Motor neuron (in vitro differentiated cells): Measurements from ENCODE around the gene BRINP2. TPM values are rescaled to one million over a fixed set of nuclear protein-coding genes. Genes with fewer than 3 reads are reported as not detected.

Experiments
- ATAC-seq, 8 experiments: fragments of 200-7000 bp; cut with Tn5 transposase; replicated peaks in 6 of 8; 2 replicates each; pipeline ENCODE4 v1.8.0; 2021; ENCODE audit warnings: mild to moderate bottlenecking in 8 of 8, moderate library complexity in 8 of 8
- H3K27ac ChIP-seq, 2 donors: fragments of 250-450 bp; sonication (Bioruptor Pico); 2 replicates each; pipeline ENCODE4 v1.9.0; 2021; ENCODE audit warnings: antibody characterized with exemption in 2 of 2, mild to moderate bottlenecking in 2 of 2, moderate library complexity in 1 of 2
- H3K4me1 ChIP-seq, 2 donors: fragments of 250-450 bp; sonication (Bioruptor Pico); replicated peaks in 1 of 2; 2 replicates each; pipeline ENCODE4 v1.6.1; 2021; ENCODE audit warnings: antibody characterized with exemption in 2 of 2, mild to moderate bottlenecking in 2 of 2, moderate library complexity in 1 of 2
- H3K4me3 ChIP-seq, 5 donors: fragments of 250-450 bp; sonication (Bioruptor Pico); 2 replicates each; pipeline ENCODE4 v1.9.0; 2021; ENCODE audit warnings: antibody characterized with exemption in 5 of 5, mild to moderate bottlenecking in 5 of 5, moderate library complexity in 4 of 5
- WGBS, 10 experiments: fragments of 450-650 bp; shearing (Covaris generic); methylation state at CpG; one replicate each; pipeline ENCODE4 v1.0.0; 2022; 5-methylcytosine and 5-hydroxymethylcytosine counted together
- in situ Hi-C, 9 experiments: fragments of 400-800 bp; cut with MboI; loops; one replicate each; pipeline ENCODE4 v1.15.0; 2021; ENCODE audit warnings: low sequenced_read_pairs in 9 of 9, low pct_unique_long_range_greater_than_20kb in 2 of 9; ENCODE audit not compliant: unreplicated experiment in 9 of 9
- total RNA-seq, 8 experiments: library from RNA; unstranded; fragments of 300-600 nt; gene quantifications; 2 replicates each; pipeline versions ENCODE4 v1.2.3 to v1.2.4, GENCODE V29; 2022

Gene BRINP2
- total RNA-seq, 8 experiments from 2014 or later: 0.09 to 6.2 (median 3.2) TPM; not detected in 1

- no peak overlapping the region for H3K27ac ChIP-seq
- H3K4me1 ChIP-seq: peaks cover 2 to 8% of the 10 kb centered on the region in 2 donors
- in situ Hi-C loops: loop anchor here in 4 of 9 experiments (10.0 to 25.0 kb wide), 4 partner anchors 263 to 612 kb away; no protein-coding TSS in a partner anchor
- no peak for ATAC-seq
- H3K4me3 ChIP-seq: no peak overlapping the region
- 25 to 93% (median 74%) methylated on average over 1 to 6 of the region's 6 CpGs; no CpG with 5 or more reads in 2 of the 10 experiments for WGBS, 10 experiments
Observed at GRCh38 chr1:177174921-177175634, 4.3 kb downstream of the BRINP2 start.

- 28 to 48% (median 38%) methylated on average over 3 to 12 of the region's 13 CpGs; no CpG with 5 or more reads in 6 of the 10 experiments for WGBS, 10 experiments
- peak in 5 of 8 experiments; percentile 58 to 65 (median 61) for ATAC-seq
- Histone ChIP-seq H3K4me3 (peak overlapping the region; percentile 14 to 31 (median 25)), H3K27ac (no peak overlapping the region), H3K4me1 (peaks cover 3 to 6% of the 10 kb centered on the region in 2 donors)
- in situ Hi-C loops: loop anchor here in 2 of 9 experiments (25.0 kb wide), 3 partner anchors 269 to 606 kb away; no protein-coding TSS in a partner anchor
Observed at GRCh38 chr1:177181280-177181630, 10.5 kb downstream of the BRINP2 start.

- peaks cover 3 to 6% of the 10 kb centered on the region in 2 donors for H3K4me1 ChIP-seq
- peak; percentile 71 to 97 (median 94) for ATAC-seq
- WGBS, 10 experiments: 0 to 3% (median 2%) methylated on average over 1 to 25 of the region's 32 CpGs; no CpG with 5 or more reads in 5 of the 10 experiments
- H3K27ac ChIP-seq: no peak overlapping the region
- in situ Hi-C loops: loop anchor here in 2 of 9 experiments (25.0 kb wide), 3 partner anchors 269 to 606 kb away; no protein-coding TSS in a partner anchor
- peak overlapping the region; percentile 14 to 31 (median 25) for H3K4me3 ChIP-seq
Observed at GRCh38 chr1:177181631-177182291, 11.0 kb downstream of the BRINP2 start.

GRCh38 chr1:177183836-177184235 is 13.1 kb downstream of the BRINP2 start:
- Histone ChIP-seq H3K4me3 (no peak overlapping the region), H3K4me1 (peaks cover 3 to 6% of the 10 kb centered on the region in 2 donors), H3K27ac (no peak overlapping the region)
- no peak for ATAC-seq
- in situ Hi-C loops: loop anchor here in 2 of 9 experiments (25.0 kb wide), 3 partner anchors 272 to 603 kb away; no protein-coding TSS in a partner anchor
- 17 to 96% (median 76%) methylated on average over 2 of the region's 2 CpGs; no CpG with 5 or more reads in 2 of the 10 experiments for WGBS, 10 experiments

GRCh38 chr1:177185209-177185608 is 14.5 kb downstream of the BRINP2 start:
- 56 to 100% (median 93%) methylated on average over 1 to 5 of the region's 5 CpGs for WGBS, 10 experiments
- in situ Hi-C loops: loop anchor here in 2 of 9 experiments (25.0 kb wide), 3 partner anchors 273 to 602 kb away; no protein-coding TSS in a partner anchor
- Histone ChIP-seq H3K4me1 (peaks cover 3 to 6% of the 10 kb centered on the region in 2 donors), H3K27ac (no peak overlapping the region), H3K4me3 (no peak overlapping the region)
- ATAC-seq: no peak

- 11 to 100% (median 90%) methylated on average over 1 to 2 of the region's 2 CpGs; no CpG with 5 or more reads in 2 of the 10 experiments for WGBS, 10 experiments
- peak in 3 of 8 experiments; percentile 76 to 81 (median 77) for ATAC-seq
- H3K4me3 ChIP-seq: no peak overlapping the region
- H3K4me1 ChIP-seq: peaks cover 0 to 3% of the 10 kb centered on the region in 2 donors
- in situ Hi-C loops: loop anchor here in 2 of 9 experiments (25.0 kb wide), 3 partner anchors 274 to 601 kb away; no protein-coding TSS in a partner anchor
- H3K27ac ChIP-seq: no peak overlapping the region
Observed at GRCh38 chr1:177186639-177187038, 15.9 kb downstream of the BRINP2 start.

- no peaks in the 10 kb centered on the region for H3K4me1 ChIP-seq
- no peak overlapping the region for H3K27ac ChIP-seq
- 62 to 93% (median 92%) methylated on average over 2 to 3 of the region's 3 CpGs; no CpG with 5 or more reads in 3 of the 10 experiments for WGBS, 10 experiments
- in situ Hi-C loops: loop anchor here in 2 of 9 experiments (25.0 kb wide), 3 partner anchors 278 to 597 kb away; no protein-coding TSS in a partner anchor
- no peak overlapping the region for H3K4me3 ChIP-seq
- peak in 1 of 8 experiments; percentile 6 for ATAC-seq
Observed at GRCh38 chr1:177190308-177190970, 19.7 kb downstream of the BRINP2 start.

- H3K4me1 ChIP-seq: no peaks in the 10 kb centered on the region
- peak in 3 of 8 experiments; percentile 16 to 82 (median 62) for ATAC-seq
- in situ Hi-C loops: loop anchor here in 2 of 9 experiments (25.0 kb wide), 3 partner anchors 286 to 589 kb away; no protein-coding TSS in a partner anchor
- H3K4me3 ChIP-seq: no peak overlapping the region
- no peak overlapping the region for H3K27ac ChIP-seq
- WGBS, 10 experiments: 0 to 100% (median 81%) methylated on average over 1 to 2 of the region's 2 CpGs; no CpG with 5 or more reads in 3 of the 10 experiments
Observed at GRCh38 chr1:177198243-177198642, 27.5 kb downstream of the BRINP2 start.

- in situ Hi-C loops: no loop called here
- no peak for ATAC-seq
Observed at GRCh38 chr1:177200290-177200689, 29.5 kb downstream of the BRINP2 start.

GRCh38 chr1:177206831-177207355 is 36.1 kb downstream of the BRINP2 start:
- no peak for ATAC-seq
- Histone ChIP-seq H3K4me3 (no peak overlapping the region), H3K27ac (no peak overlapping the region), H3K4me1 (peaks cover 32 to 34% of the 10 kb centered on the region in 2 donors)
- in situ Hi-C loops: no loop called here

More at GRCh38 chr1:177200290-177200689, 29.5 kb downstream of the BRINP2 start:
- no peaks in the 10 kb centered on the region for H3K4me1 ChIP-seq
- no peak overlapping the region for H3K4me3 ChIP-seq
- 65 to 100% (median 86%) methylated on average over 1 to 3 of the region's 4 CpGs; no CpG with 5 or more reads in 1 of the 10 experiments for WGBS, 10 experiments
- H3K27ac ChIP-seq: no peak overlapping the region

GRCh38 chr1:177208920-177209319 is 38.2 kb downstream of the BRINP2 start:
- 42 to 100% (median 64%) methylated on average over 1 to 4 of the region's 4 CpGs; no CpG with 5 or more reads in 1 of the 10 experiments for WGBS, 10 experiments
- H3K4me1 ChIP-seq: peaks cover 32 to 34% of the 10 kb centered on the region in 2 donors
- in situ Hi-C loops: no loop called here
- peak in 7 of 8 experiments; percentile 2 to 26 (median 7) for ATAC-seq
- H3K27ac ChIP-seq: no peak overlapping the region
- H3K4me3 ChIP-seq: no peak overlapping the region

- H3K4me3 ChIP-seq: no peak overlapping the region
Observed at GRCh38 chr1:177209357-177209756, 38.6 kb downstream of the BRINP2 start.

More at GRCh38 chr1:177209357-177209756, 38.6 kb downstream of the BRINP2 start:
- peak; percentile 96 to 100 (median 98) for ATAC-seq
- H3K4me1 ChIP-seq: peaks cover 32 to 34% of the 10 kb centered on the region in 2 donors
- 5 to 47% (median 25%) methylated on average over 1 to 3 of the region's 3 CpGs; no CpG with 5 or more reads in 1 of the 10 experiments for WGBS, 10 experiments
- in situ Hi-C loops: no loop called here
- H3K27ac ChIP-seq: no peak overlapping the region
